Coronary artery (tissue), 2 donors: Measurements from ENCODE around the gene GTPBP1.
A peak's percentile ranks its signal among the peaks of the same experiment; 100 is the strongest.

Experiments used
- DNase-seq: peaks from one replicate; pipeline ENCODE4 v3.0.0-alpha.2; 2017; ENCODE audit warnings: low spot score
- H3K27ac ChIP-seq, 2 donors: fragments of 200-600 bp; sonication (generic); one replicate each; pipeline ENCODE4 v1.5.1; 2016 to 2019
- H3K4me3 ChIP-seq: fragments of 200-600 bp; sonication (generic); 2 replicates; pipeline ENCODE4 v1.5.1; 2016; ENCODE audit warnings: mild to moderate bottlenecking, moderate library complexity
- TF ChIP-seq, protein P1 (sequence below): fragments of 200-600 bp; sonication (generic); IDR thresholded peaks from one replicate; pipeline ENCODE4 v1.5.1; 2019; ENCODE audit warnings: antibody characterized with exemption

The GTPBP1 gene

DNA sequence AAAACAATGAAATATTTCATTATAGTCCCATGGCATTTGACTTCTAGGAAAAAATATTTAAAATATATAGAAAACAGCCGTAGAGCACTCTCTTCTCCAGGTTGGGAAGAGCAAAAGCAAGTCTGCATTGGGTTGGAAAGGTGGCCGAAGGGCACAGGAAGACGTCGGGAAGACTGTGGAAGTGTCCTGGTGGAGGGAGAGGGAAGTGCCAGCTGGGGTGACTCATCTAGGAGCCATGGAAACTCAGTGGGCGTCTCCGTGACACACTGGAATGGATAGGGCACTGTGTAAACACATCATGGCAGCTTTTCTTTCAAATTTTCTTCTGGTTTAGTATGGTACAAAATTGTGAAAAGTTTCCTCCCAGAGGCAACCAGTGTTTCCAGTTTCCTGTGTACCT, 12.7 kb downstream of the GTPBP1 start:
- DNase-seq: no peak
- peak overlapping the region; percentile 12 to 52 for H3K27ac ChIP-seq
- TF ChIP-seq, protein P1, sequence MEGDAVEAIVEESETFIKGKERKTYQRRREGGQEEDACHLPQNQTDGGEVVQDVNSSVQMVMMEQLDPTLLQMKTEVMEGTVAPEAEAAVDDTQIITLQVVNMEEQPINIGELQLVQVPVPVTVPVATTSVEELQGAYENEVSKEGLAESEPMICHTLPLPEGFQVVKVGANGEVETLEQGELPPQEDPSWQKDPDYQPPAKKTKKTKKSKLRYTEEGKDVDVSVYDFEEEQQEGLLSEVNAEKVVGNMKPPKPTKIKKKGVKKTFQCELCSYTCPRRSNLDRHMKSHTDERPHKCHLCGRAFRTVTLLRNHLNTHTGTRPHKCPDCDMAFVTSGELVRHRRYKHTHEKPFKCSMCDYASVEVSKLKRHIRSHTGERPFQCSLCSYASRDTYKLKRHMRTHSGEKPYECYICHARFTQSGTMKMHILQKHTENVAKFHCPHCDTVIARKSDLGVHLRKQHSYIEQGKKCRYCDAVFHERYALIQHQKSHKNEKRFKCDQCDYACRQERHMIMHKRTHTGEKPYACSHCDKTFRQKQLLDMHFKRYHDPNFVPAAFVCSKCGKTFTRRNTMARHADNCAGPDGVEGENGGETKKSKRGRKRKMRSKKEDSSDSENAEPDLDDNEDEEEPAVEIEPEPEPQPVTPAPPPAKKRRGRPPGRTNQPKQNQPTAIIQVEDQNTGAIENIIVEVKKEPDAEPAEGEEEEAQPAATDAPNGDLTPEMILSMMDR: peak; percentile 59
- H3K4me3 ChIP-seq: no peak overlapping the region

DNA sequence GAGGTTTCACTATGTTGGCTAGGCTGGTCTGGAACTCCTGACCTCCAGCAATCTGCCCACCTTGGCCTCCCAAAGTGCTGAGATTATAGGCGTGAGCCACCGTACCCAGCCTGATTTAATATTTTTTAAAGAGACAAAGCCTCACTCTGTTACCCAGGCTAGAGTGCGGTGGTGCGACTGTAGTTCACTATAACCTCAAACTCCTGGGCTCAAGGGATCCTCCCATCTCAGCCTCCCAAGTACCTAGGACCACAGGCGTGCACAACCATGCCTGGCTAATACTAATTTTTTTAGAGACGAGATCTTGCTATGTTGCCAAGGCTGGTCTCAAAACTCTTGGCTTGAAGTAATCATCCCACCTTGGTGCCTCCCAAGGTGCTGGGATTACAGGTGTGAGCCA, 13.5 kb downstream of the GTPBP1 start:
- TF ChIP-seq, protein P1: no peak
- Histone ChIP-seq H3K4me3 (no peak overlapping the region), H3K27ac (peak overlapping the region; percentile 12 to 52)
- DNase-seq: no peak

- no peak for DNase-seq
- no peak overlapping the region for H3K4me3 ChIP-seq
- no peak overlapping the region for H3K27ac ChIP-seq
- TF ChIP-seq, protein P1: no peak
Observed at GRCh38 chr22:38720350-38720749, 14.6 kb downstream of the GTPBP1 start.

GRCh38 chr22:38721551-38721950, 15.8 kb downstream of the GTPBP1 start:
- no peak for DNase-seq
- no peak overlapping the region for H3K4me3 ChIP-seq
- TF ChIP-seq, protein P1: no peak
- H3K27ac ChIP-seq: no peak overlapping the region

- H3K4me3 ChIP-seq: no peak overlapping the region
- no peak for DNase-seq
- TF ChIP-seq, protein P1: no peak
- H3K27ac ChIP-seq: no peak overlapping the region
Observed at GRCh38 chr22:38724176-38724575, 18.4 kb downstream of the GTPBP1 start.

DNA sequence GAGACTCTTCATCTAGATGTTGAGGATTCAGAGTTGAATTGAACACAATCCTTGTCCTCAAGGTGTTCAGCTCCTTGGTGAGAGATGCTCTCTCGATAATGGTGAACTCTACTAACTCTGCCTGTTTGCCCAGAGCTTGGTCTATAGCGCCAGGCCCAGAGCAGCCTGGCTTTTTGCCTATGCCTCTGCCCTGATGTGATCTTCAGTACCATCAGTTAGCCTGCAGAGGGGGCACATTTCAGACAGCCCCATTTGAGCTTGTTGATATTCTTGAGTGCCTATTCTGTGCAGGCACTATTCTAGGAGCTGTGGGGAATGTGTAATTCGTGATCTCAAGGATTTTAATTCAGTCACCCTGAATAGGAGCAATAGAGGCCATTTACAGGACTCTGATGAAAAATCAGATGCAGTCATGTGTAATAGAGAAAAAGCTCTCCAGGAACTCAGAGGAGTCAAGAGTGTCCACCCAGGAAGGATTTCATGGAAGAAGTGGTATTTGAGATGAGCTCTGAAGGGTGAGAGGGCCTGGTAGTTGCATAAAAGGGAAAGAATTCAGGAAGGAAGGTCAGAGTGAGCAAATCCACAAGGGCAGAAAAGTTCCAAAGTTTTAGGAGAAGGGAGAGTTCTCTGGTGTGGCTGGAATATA, 19.3 kb downstream of the GTPBP1 start:
- no peak for DNase-seq
- TF ChIP-seq, protein P1: peak; percentile 22
- H3K27ac ChIP-seq: no peak overlapping the region

GRCh38 chr22:38725900-38726655, 20.3 kb downstream of the GTPBP1 start:
- H3K27ac ChIP-seq: no peak overlapping the region
- no peak overlapping the region for H3K4me3 ChIP-seq
- no peak for DNase-seq
- TF ChIP-seq, protein P1: no peak

More for the DNA sequence above, 19.3 kb downstream of the GTPBP1 start:
- H3K4me3 ChIP-seq: no peak overlapping the region
